SK-N-SH (cell line): ENCODE data around the gene HPCAL1. TPM values are rescaled to one million over a fixed set of nuclear protein-coding genes. Genes with fewer than 3 reads are reported as not detected.

Experiments used
- CTCF ChIA-PET: fragments of 300-600, 350-600 bp; formaldehyde crosslinking; extraction: SDS; loops from one replicate; lab custom pipeline; 2021; lab: Yijun Ruan, JAX
- POLR2A ChIA-PET: fragments of 350-600 bp; sonication (Branson Sonifier 250); formaldehyde crosslinking; extraction: SDS; loops from one replicate; lab custom pipeline; 2020; ENCODE audit warnings: antibody characterized with exemption, inconsistent platforms; lab: Yijun Ruan, JAX
- DNase-seq: peaks from one replicate; pipeline ENCODE4 v3.0.0; 2012
- H2AFZ ChIP-seq: fragments of 200-600 bp; sonication (generic); 2 replicates; pipeline ENCODE4 v1.8.1; 2016; ENCODE audit warnings: antibody characterized with exemption, mild to moderate bottlenecking, low read depth
- H3F3A ChIP-seq: fragments of 200-600 bp; sonication (generic); replicated peaks from 2 replicates; pipeline ENCODE3; 2016; ENCODE audit warnings: antibody characterized with exemption, mild to moderate bottlenecking; ENCODE audit not compliant: insufficient read depth
- H3K27ac ChIP-seq, 2 experiments: fragments of 200-500 bp in 1 of 2; fragments of 200-600 bp in 1 of 2; sonication (Bioruptor generic) in 1 of 2; sonication (generic), shearing (Covaris generic) in 1 of 2; 2 replicates each; pipeline versions ENCODE4 v1.5.1 to v1.6.1; 2014 to 2016; ENCODE audit warnings: low read depth in 2 of 2, inconsistent platforms in 1 of 2, low read length in 1 of 2, mild to moderate bottlenecking in 1 of 2, mixed read lengths in 1 of 2
- H3K27me3 ChIP-seq: fragments of 200-600 bp; sonication (generic), shearing (Covaris generic); 2 replicates; pipeline ENCODE4 v1.6.1; 2016; ENCODE audit warnings: mixed run types; ENCODE audit not compliant: insufficient read depth
- H3K36me3 ChIP-seq, 2 experiments: fragments of 200-500 bp in 1 of 2; fragments of 200-600 bp in 1 of 2; sonication (Bioruptor generic) in 1 of 2; sonication (generic) in 1 of 2; replicated peaks in 1 of 2; 2 replicates each; pipeline versions ENCODE3 to v1.5.1; 2014 to 2016; ENCODE audit warnings: low read length in 1 of 2, mild to moderate bottlenecking in 1 of 2; ENCODE audit not compliant: insufficient read depth in 2 of 2, control insufficient read depth in 1 of 2
- H3K4me1 ChIP-seq, 2 experiments: fragments of 200-500 bp in 1 of 2; fragments of 200-600 bp in 1 of 2; sonication (Bioruptor generic) in 1 of 2; sonication (generic), shearing (Covaris generic) in 1 of 2; 2 replicates each; pipeline versions ENCODE4 v1.5.1 to v1.6.1; 2014 to 2016; ENCODE audit warnings: low read depth in 1 of 2, low read length in 1 of 2, mixed run types in 1 of 2; ENCODE audit not compliant: insufficient read depth in 2 of 2, control insufficient read depth in 1 of 2
- H3K4me2 ChIP-seq: fragments of 200-600 bp; sonication (generic), shearing (Covaris generic); 2 replicates; pipeline ENCODE4 v1.6.1; 2017; ENCODE audit warnings: mixed run types
- H3K4me3 ChIP-seq, 2 experiments: fragments of 200-500 bp in 1 of 2; fragments of 200-600 bp in 1 of 2; sonication (Bioruptor generic) in 1 of 2; sonication (generic), shearing (Covaris generic) in 1 of 2; 2 replicates each; pipeline versions ENCODE4 v1.5.1 to v1.8.1; 2014 to 2016; ENCODE audit warnings: low read depth in 2 of 2, inconsistent platforms in 1 of 2, low read length in 1 of 2, mild to moderate bottlenecking in 1 of 2, mixed read lengths in 1 of 2, moderate library complexity in 1 of 2
- H3K79me2 ChIP-seq: fragments of 200-600 bp; sonication (generic); 2 replicates; pipeline ENCODE4 v1.8.1; 2017; ENCODE audit warnings: mild to moderate bottlenecking; ENCODE audit not compliant: insufficient read depth
- H3K9ac ChIP-seq: fragments of 200-600 bp; sonication (generic); 2 replicates; pipeline ENCODE4 v1.6.1; 2017; ENCODE audit warnings: mixed run types
- H3K9me2 ChIP-seq: fragments of 200-600 bp; sonication (generic); 2 replicates; pipeline ENCODE4 v1.6.1; 2017; ENCODE audit warnings: mixed run types
- H3K9me3 ChIP-seq: fragments of 200-600 bp; sonication (generic); 2 replicates; pipeline ENCODE4 v1.6.1; 2017; ENCODE audit warnings: mixed run types, mild to moderate bottlenecking, moderate library complexity
- H4K20me1 ChIP-seq: fragments of 200-600 bp; sonication (generic); 2 replicates; pipeline ENCODE4 v1.6.1; 2017; ENCODE audit warnings: mild to moderate bottlenecking, mixed run types; ENCODE audit not compliant: insufficient read depth
- EP300 ChIP-seq, 2 experiments: IDR thresholded peaks; 2 replicates each; pipeline versions ENCODE4 v1.4.0 to v1.6.1; 2012; ENCODE audit warnings: borderline replicate concordance in 1 of 2, low read depth in 1 of 2, low read length in 1 of 2
- FOXJ3 ChIP-seq: sonication (generic); formaldehyde crosslinking; IDR thresholded peaks from 2 replicates; pipeline ENCODE4 v1.5.1; 2020; ENCODE audit warnings: mild to moderate bottlenecking, missing genetic modification reagents
- GABPA ChIP-seq: IDR thresholded peaks from 2 replicates; pipeline ENCODE4 v1.4.0; 2012; ENCODE audit warnings: low read depth, mild to moderate bottlenecking
- GATA2 ChIP-seq: sonication (generic); formaldehyde crosslinking; IDR thresholded peaks from 2 replicates; pipeline ENCODE4 v1.5.0; 2020; ENCODE audit warnings: mild to moderate bottlenecking, missing genetic modification reagents
- MEF2A ChIP-seq: IDR thresholded peaks from 2 replicates; pipeline ENCODE4 v1.4.0; 2012; ENCODE audit warnings: low read depth, borderline replicate concordance
- MXI1 ChIP-seq: IDR thresholded peaks from 2 replicates; pipeline ENCODE4 v1.6.1; 2012; ENCODE audit warnings: mild to moderate bottlenecking, low read depth, low read length, improper control_type of control experiment
- NFIC ChIP-seq: IDR thresholded peaks from 2 replicates; pipeline ENCODE4 v1.4.0; 2012; ENCODE audit warnings: borderline replicate concordance
- POLR2AphosphoS5 ChIP-seq: IDR thresholded peaks from 2 replicates; pipeline ENCODE4 v1.6.1; 2012; ENCODE audit warnings: low read depth, low read length
- RCOR1 ChIP-seq: fragments of 150-350 bp; IDR thresholded peaks from 2 replicates; pipeline ENCODE4 v1.6.1; 2017; ENCODE audit warnings: antibody characterized with exemption, low read length
- TCF12 ChIP-seq: IDR thresholded peaks from 2 replicates; pipeline ENCODE4 v1.4.0; 2012
- YY1 ChIP-seq: IDR thresholded peaks from 2 replicates; pipeline ENCODE4 v1.4.0; 2012; ENCODE audit warnings: low read depth, mild to moderate bottlenecking
- WGBS: methylation state at CpG from one replicate; pipeline ENCODE4 v1.1.6; 2017; ENCODE audit warnings: low lambda C conversion rate; 5-methylcytosine and 5-hydroxymethylcytosine counted together
- polyA plus RNA-seq, 3 experiments: library from polyadenylated mRNA; depleted of rRNA; stranded (reverse); fragments of >200 nt; gene quantifications; 2 replicates each; pipeline ENCODE4 v1.2.3, GENCODE V29; 2012
- TF ChIP-seq, protein P1 (sequence below): fragments of 150-350 bp; IDR thresholded peaks from 2 replicates; pipeline ENCODE4 v1.6.1; 2017; ENCODE audit warnings: antibody characterized with exemption, low read length, low read depth, borderline replicate concordance
- TF ChIP-seq, protein P2 (sequence below): fragments of 150-350 bp; IDR thresholded peaks from 2 replicates; pipeline ENCODE4 v1.6.1; 2016; ENCODE audit warnings: mild to moderate bottlenecking, low read depth, low read length
- TF ChIP-seq, protein P3 (sequence below): IDR thresholded peaks from 2 replicates; pipeline ENCODE4 v1.4.0; 2012; ENCODE audit warnings: low read depth, borderline replicate concordance
- TF ChIP-seq, protein P4 (sequence below): IDR thresholded peaks from 2 replicates; pipeline ENCODE4 v1.6.1; 2012; ENCODE audit warnings: mild to moderate bottlenecking, low read depth, low read length, moderate library complexity
- TF ChIP-seq, protein P5 (sequence below): IDR thresholded peaks from 2 replicates; pipeline ENCODE4 v1.4.0; 2012; ENCODE audit warnings: low read depth, borderline replicate concordance
- TF ChIP-seq, protein P6 (sequence below): IDR thresholded peaks from 2 replicates; pipeline ENCODE4; 2012

The HPCAL1 gene
- polyA plus RNA-seq, 1 of the 3 experiments (the other 2 are of a cell fraction) = 77.0 TPM

DNA sequence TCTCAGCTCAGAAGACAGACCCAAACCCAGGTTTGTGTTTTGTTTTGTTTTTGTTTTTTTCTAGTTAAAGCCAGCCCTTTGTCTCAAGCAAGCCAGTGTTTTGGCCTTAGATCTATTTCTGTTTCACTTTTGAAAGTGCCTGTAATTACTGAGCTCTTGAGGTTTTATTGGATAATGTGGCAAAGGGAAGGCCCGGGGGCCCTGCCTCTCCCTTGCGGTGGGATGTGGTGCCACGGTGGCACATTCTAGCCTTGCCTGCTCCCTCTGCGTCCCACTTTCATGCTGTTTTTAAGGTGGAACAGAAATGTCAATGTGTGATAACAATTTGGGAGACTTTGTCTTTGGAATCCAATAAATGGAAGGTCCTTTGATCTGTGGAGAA, 2.5 kb downstream of the HPCAL1 start:
- peak overlapping the region in 1 of 2 experiments; percentile 64; a peak in 1 of 4 replicates for H3K4me3 ChIP-seq
- H3K27me3 ChIP-seq = no peaks in the 10 kb centered on the region
- CTCF ChIA-PET = interaction anchor here (1.0 to 11.6 kb wide), 16 partner anchors 9 to 177 kb away, joined by 3 to 167 read pairs (median 11); no protein-coding TSS in a partner anchor
- H3K79me2 ChIP-seq = peaks cover 39% of the 10 kb centered on the region
- no peak overlapping the region for H2AFZ ChIP-seq
- no peak for DNase-seq
- H3K9ac ChIP-seq = no peak overlapping the region
- peaks cover 3 to 58% of the 10 kb centered on the region in 2 experiments; a peak in 2 of 4 replicates for H3K4me1 ChIP-seq
- no peaks in the 10 kb centered on the region for H3K9me3 ChIP-seq
- H3K4me2 ChIP-seq = peak overlapping the region; percentile 98; the same call in 1 of the 2 replicates
- H3K9me2 ChIP-seq = no peaks in the 10 kb centered on the region
- H3F3A ChIP-seq = peaks cover 6% of the 10 kb centered on the region
- TF ChIP-seq, protein P1, sequence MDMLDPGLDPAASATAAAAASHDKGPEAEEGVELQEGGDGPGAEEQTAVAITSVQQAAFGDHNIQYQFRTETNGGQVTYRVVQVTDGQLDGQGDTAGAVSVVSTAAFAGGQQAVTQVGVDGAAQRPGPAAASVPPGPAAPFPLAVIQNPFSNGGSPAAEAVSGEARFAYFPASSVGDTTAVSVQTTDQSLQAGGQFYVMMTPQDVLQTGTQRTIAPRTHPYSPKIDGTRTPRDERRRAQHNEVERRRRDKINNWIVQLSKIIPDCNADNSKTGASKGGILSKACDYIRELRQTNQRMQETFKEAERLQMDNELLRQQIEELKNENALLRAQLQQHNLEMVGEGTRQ = no peak
- TF ChIP-seq, protein P2, sequence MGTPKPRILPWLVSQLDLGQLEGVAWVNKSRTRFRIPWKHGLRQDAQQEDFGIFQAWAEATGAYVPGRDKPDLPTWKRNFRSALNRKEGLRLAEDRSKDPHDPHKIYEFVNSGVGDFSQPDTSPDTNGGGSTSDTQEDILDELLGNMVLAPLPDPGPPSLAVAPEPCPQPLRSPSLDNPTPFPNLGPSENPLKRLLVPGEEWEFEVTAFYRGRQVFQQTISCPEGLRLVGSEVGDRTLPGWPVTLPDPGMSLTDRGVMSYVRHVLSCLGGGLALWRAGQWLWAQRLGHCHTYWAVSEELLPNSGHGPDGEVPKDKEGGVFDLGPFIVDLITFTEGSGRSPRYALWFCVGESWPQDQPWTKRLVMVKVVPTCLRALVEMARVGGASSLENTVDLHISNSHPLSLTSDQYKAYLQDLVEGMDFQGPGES = no peak
- TF ChIP-seq, protein P3, sequence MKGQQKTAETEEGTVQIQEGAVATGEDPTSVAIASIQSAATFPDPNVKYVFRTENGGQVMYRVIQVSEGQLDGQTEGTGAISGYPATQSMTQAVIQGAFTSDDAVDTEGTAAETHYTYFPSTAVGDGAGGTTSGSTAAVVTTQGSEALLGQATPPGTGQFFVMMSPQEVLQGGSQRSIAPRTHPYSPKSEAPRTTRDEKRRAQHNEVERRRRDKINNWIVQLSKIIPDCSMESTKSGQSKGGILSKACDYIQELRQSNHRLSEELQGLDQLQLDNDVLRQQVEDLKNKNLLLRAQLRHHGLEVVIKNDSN = no peak
- TF ChIP-seq, protein P4, sequence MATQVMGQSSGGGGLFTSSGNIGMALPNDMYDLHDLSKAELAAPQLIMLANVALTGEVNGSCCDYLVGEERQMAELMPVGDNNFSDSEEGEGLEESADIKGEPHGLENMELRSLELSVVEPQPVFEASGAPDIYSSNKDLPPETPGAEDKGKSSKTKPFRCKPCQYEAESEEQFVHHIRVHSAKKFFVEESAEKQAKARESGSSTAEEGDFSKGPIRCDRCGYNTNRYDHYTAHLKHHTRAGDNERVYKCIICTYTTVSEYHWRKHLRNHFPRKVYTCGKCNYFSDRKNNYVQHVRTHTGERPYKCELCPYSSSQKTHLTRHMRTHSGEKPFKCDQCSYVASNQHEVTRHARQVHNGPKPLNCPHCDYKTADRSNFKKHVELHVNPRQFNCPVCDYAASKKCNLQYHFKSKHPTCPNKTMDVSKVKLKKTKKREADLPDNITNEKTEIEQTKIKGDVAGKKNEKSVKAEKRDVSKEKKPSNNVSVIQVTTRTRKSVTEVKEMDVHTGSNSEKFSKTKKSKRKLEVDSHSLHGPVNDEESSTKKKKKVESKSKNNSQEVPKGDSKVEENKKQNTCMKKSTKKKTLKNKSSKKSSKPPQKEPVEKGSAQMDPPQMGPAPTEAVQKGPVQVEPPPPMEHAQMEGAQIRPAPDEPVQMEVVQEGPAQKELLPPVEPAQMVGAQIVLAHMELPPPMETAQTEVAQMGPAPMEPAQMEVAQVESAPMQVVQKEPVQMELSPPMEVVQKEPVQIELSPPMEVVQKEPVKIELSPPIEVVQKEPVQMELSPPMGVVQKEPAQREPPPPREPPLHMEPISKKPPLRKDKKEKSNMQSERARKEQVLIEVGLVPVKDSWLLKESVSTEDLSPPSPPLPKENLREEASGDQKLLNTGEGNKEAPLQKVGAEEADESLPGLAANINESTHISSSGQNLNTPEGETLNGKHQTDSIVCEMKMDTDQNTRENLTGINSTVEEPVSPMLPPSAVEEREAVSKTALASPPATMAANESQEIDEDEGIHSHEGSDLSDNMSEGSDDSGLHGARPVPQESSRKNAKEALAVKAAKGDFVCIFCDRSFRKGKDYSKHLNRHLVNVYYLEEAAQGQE = no peak
- TF ChIP-seq YY1 = no peak
- TF ChIP-seq RCOR1 = no peak
- TF ChIP-seq, protein P5, sequence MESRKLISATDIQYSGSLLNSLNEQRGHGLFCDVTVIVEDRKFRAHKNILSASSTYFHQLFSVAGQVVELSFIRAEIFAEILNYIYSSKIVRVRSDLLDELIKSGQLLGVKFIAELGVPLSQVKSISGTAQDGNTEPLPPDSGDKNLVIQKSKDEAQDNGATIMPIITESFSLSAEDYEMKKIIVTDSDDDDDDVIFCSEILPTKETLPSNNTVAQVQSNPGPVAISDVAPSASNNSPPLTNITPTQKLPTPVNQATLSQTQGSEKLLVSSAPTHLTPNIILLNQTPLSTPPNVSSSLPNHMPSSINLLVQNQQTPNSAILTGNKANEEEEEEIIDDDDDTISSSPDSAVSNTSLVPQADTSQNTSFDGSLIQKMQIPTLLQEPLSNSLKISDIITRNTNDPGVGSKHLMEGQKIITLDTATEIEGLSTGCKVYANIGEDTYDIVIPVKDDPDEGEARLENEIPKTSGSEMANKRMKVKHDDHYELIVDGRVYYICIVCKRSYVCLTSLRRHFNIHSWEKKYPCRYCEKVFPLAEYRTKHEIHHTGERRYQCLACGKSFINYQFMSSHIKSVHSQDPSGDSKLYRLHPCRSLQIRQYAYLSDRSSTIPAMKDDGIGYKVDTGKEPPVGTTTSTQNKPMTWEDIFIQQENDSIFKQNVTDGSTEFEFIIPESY = no peak
- no peak for TF ChIP-seq GATA2 (CRISPR knock-in tag)
- no peak for TF ChIP-seq POLR2AphosphoS5
- no peak for TF ChIP-seq EP300 (IDR thresholded peaks at IDR 0.05; ENCODE audit: borderline replicate concordance in 1 of 2, low read depth in 1 of 2, low read length in 1 of 2)
- TF ChIP-seq NFIC = no peak
- TF ChIP-seq FOXJ3 (CRISPR knock-in tag) = no peak
- no peak for TF ChIP-seq MEF2A
- TF ChIP-seq, protein P6, sequence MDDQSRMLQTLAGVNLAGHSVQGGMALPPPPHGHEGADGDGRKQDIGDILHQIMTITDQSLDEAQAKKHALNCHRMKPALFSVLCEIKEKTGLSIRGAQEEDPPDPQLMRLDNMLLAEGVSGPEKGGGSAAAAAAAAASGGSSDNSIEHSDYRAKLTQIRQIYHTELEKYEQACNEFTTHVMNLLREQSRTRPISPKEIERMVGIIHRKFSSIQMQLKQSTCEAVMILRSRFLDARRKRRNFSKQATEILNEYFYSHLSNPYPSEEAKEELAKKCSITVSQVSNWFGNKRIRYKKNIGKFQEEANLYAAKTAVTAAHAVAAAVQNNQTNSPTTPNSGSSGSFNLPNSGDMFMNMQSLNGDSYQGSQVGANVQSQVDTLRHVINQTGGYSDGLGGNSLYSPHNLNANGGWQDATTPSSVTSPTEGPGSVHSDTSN = no peak
- no peak; the same call in 1 of the 2 replicates for TF ChIP-seq MXI1
- TF ChIP-seq GABPA = no peak
- TF ChIP-seq TCF12 = no peak
- peaks cover 32% of the 10 kb centered on the region for H4K20me1 ChIP-seq
- no peaks in the 10 kb centered on the region for H3K36me3 ChIP-seq
- H3K27ac ChIP-seq = peak overlapping the region in 1 of 2 experiments; percentile 80; a peak in 2 of 4 replicates
- WGBS = 94% methylated on average over 4 of the region's 4 CpGs
- POLR2A ChIA-PET = interaction anchor here (0.6 to 1.5 kb wide), 3 partner anchors 85 to 749 kb away, joined by 3 to 4 read pairs (median 3); no protein-coding TSS in a partner anchor
